ENCODE data around the gene KCNQ1. TPM values are rescaled to one million over a fixed set of nuclear protein-coding genes. Genes with fewer than 3 reads are reported as not detected.
A peak's percentile ranks its signal among the peaks of the same experiment; 100 is the strongest.

Gene KCNQ1
- total and polyA plus RNA-seq, 2 donors, result 6.3 to 9.1 TPM

DNA sequence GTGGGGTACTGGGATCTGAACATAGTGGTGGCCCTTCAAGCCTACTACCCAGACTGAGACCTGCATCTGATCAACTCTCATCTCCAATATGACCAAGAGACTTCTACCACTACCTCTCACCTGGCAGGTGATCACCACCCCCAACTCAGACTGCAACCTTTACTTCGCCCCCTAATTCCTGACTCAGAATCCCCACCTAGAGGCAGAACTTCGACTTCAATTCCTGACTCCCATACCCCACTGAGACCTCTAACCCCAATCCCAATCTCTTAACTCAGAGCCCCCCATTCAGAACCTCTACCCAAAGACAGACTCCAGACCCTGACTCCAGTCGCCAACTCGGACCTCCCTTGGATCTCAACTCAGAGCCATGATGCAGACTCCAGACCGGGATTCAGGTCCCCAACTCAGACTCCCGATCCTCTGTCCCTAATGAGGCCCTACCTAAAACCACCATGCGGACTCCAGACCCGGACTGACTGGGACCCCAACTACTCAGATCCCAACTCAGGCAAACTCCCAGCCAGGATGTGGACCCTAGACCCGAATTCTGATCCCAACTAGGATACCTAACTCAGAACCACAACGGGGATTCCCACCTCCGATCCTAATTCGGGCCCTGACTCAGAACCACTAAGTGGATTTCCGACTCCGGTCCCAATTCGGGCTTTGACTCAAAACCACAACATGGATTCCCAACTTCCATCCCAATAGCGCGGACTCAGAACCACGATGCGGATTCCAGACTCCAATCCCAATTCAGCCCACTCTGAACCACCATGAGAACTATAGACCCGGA is 253.8 kb downstream of the KCNQ1 start:
- WGBS, result 55% methylated on average over 20 of the region's 20 CpGs
- DNase-seq (ENCODE audit: extremely low spot score), result no peak
- Histone ChIP-seq H3K4me3 (ENCODE audit: low read depth, low read length) (peak overlapping the region; percentile 65), H3K27ac (ENCODE audit: low read depth) (no peak overlapping the region), H3K36me3 (ENCODE audit: insufficient read depth) (no peaks in the 10 kb centered on the region), H3K4me1 (ENCODE audit: insufficient read depth) (no peaks in the 10 kb centered on the region)

- peak overlapping the region; percentile 65 for H3K4me3 ChIP-seq (ENCODE audit: low read depth, low read length)
- 47% methylated on average over 31 of the region's 31 CpGs for WGBS
- no peaks in the 10 kb centered on the region for H3K36me3 ChIP-seq (ENCODE audit: insufficient read depth)
- no peak for DNase-seq (ENCODE audit: extremely low spot score)
- no peaks in the 10 kb centered on the region for H3K4me1 ChIP-seq (ENCODE audit: insufficient read depth)
- no peak overlapping the region for H3K27ac ChIP-seq (ENCODE audit: low read depth)
Observed at GRCh38 chr11:2699185-2699530, 254.3 kb downstream of the KCNQ1 start.

GRCh38 chr11:2699531-2700414 is 255.0 kb downstream of the KCNQ1 start, which contains the start of gene KCNQ1OT1:
Gene KCNQ1OT1 (minus strand): TSS chr11:2699994.
- Histone ChIP-seq H3K4me1 (ENCODE audit: insufficient read depth) (no peaks in the 10 kb centered on the region), H3K36me3 (ENCODE audit: insufficient read depth) (no peaks in the 10 kb centered on the region), H3K4me3 (ENCODE audit: low read depth, low read length) (peak within 1 kb of the TSS; percentile 65), H3K27ac (ENCODE audit: low read depth) (peak within 1 kb of the TSS; percentile 63)
- peak; percentile 89 for DNase-seq (ENCODE audit: extremely low spot score)
- WGBS, result 47% methylated on average over 98 of the region's 98 CpGs

DNA sequence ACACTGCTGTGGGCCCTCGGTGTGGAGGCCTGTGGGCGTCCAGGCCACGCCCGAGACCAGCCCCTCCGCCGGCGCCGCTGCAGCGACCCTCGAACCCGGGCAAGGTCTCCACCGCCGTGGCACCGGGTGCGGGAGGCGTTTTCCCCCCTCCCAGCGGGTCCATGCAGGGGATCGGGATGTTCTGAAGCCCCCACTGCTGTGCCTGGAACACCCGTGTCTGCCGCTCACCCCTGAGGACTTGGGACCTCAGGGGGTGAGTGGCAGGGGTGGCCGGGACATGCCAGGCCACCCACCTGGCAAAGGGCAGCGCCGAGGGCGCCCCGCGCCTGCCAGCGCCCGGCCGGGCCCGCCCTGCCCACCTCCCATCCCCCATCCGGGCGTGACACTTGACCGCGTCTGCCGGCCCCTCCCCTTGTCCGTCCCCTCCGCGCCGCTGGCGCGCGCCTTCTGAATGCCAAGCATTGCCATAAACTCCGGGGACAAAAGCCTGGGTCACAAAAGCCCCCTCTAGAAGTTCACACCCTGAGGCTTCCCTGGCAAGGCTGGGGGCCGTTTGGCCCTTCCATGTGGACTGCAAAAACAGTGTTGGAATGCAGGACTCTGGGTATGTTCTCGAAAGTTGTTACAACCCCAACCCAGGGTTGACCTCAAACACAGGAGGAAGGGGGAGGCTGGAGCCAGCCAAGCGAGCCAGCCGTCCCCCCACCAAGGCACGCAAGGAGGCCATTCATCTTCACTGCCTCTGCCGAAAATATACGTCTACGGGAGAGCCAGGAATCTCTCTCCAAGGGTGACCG is 255.8 kb downstream of the KCNQ1 start:
- Histone ChIP-seq H3K4me3 (ENCODE audit: low read depth, low read length) (peak overlapping the region; percentile 48), H3K36me3 (ENCODE audit: insufficient read depth) (no peaks in the 10 kb centered on the region), H3K4me1 (ENCODE audit: insufficient read depth) (no peaks in the 10 kb centered on the region), H3K27ac (ENCODE audit: low read depth) (peak overlapping the region; percentile 63)
- DNase-seq (ENCODE audit: extremely low spot score), result no peak
- WGBS, result 57% methylated on average over 52 of the region's 52 CpGs

DNA sequence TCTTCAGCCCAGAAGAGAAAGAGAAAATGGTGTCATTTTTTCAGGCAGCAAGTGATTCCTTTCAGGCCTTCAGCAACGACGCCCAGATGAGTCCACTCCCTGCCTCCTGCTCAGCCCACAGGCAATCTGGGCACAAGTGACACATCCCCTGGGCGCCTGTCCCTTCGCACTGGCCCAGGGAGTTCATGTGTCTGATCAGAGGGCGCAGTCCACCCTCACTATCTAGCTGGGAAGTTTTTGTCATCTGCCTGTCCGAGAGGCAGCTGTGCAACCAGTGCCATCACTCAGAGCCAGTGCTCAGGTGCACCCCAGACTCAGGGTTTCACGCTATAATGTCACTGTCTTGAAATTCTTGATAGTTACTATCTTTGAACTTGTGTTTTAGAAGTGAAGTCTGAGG is 256.4 kb downstream of the KCNQ1 start:
- no peak overlapping the region for H3K4me3 ChIP-seq (ENCODE audit: low read depth, low read length)
- H3K36me3 ChIP-seq (ENCODE audit: insufficient read depth), result no peaks in the 10 kb centered on the region
- no peaks in the 10 kb centered on the region for H3K4me1 ChIP-seq (ENCODE audit: insufficient read depth)
- DNase-seq (ENCODE audit: extremely low spot score), result no peak
- H3K27ac ChIP-seq (ENCODE audit: low read depth), result no peak overlapping the region
- WGBS, result 84% methylated on average over 7 of the region's 7 CpGs

DNA sequence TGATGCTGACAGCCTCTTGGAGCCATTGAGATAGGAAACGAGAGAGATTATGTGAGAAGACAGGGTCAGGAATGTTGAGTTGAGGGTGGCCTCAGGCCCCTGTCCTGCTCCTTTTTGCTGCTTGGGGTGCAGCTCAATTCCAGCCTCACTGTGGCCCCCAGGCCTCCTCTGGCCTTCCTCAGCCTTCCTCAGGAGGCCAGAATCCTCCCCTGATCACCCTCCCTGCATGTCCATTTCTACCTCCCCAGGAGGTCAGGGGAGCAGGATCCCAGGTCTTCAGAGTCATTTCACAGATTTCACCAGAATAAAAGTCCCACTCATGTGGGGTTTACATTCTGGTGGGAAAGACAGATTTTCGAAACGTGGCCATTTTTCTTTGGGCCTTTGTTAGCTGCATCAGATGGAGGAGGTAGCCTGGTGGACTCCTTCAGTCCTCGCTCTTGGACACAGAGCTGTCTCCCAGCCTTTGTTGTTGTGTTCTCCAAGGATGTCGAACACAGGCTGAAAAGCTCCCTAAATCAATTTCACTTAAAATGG is 257.2 kb downstream of the KCNQ1 start:
- H3K27ac ChIP-seq (ENCODE audit: low read depth), result no peak overlapping the region
- H3K4me3 ChIP-seq (ENCODE audit: low read depth, low read length), result no peak overlapping the region
- DNase-seq (ENCODE audit: extremely low spot score), result no peak
- H3K4me1 ChIP-seq (ENCODE audit: insufficient read depth), result no peaks in the 10 kb centered on the region
- H3K36me3 ChIP-seq (ENCODE audit: insufficient read depth), result no peaks in the 10 kb centered on the region
- 93% methylated on average over 5 of the region's 5 CpGs for WGBS

- WGBS, result 85% methylated on average over 17 of the region's 17 CpGs
- no peak for DNase-seq (ENCODE audit: extremely low spot score)
- H3K4me1 ChIP-seq (ENCODE audit: insufficient read depth), result no peaks in the 10 kb centered on the region
- H3K4me3 ChIP-seq (ENCODE audit: low read depth, low read length), result no peak overlapping the region
- no peak overlapping the region for H3K27ac ChIP-seq (ENCODE audit: low read depth)
- H3K36me3 ChIP-seq (ENCODE audit: insufficient read depth), result no peaks in the 10 kb centered on the region
Observed at GRCh38 chr11:2702771-2703362, 258.1 kb downstream of the KCNQ1 start.

DNA sequence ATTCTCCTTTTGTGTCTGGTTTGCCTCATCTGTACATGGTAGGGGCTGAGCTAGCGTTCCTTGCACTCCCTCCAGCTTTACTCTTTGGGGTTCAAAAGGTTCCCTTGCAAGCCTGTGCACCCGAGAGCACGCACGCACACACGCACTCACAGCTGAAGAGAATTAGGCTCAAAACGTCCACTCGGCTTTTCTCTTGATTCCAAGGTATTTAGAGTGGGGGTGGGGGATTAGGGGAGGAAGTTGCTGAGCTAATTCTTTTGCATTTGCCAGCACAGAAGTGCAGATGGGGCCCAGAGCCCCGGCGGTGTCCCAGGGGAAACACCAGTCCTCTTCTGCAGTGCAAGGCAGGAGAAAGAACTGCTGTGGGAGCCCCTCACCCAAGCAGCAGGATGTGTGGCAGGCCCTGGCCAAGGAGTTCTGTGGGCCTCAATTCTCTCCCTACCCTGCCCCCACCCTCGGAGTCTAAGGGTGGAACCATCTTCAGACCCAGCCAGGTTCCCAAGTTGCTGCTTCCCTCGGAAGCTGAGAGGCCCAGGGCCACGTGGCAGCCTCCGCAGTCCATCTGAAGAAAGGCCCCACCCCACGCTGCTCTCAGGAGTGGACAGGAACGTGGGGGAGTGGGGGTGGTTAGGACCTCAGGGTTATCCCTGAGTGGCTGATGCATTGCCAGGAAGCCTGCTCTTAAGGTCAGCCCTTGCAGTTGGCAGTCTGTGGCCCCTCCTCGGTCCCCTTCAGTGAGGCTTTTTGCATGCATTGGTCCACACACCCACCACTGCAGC is 258.7 kb downstream of the KCNQ1 start:
- no peaks in the 10 kb centered on the region for H3K4me1 ChIP-seq (ENCODE audit: insufficient read depth)
- H3K4me3 ChIP-seq (ENCODE audit: low read depth, low read length), result no peak overlapping the region
- no peaks in the 10 kb centered on the region for H3K36me3 ChIP-seq (ENCODE audit: insufficient read depth)
- WGBS, result 47% methylated on average over 16 of the region's 16 CpGs
- DNase-seq (ENCODE audit: extremely low spot score), result no peak
- no peak overlapping the region for H3K27ac ChIP-seq (ENCODE audit: low read depth)

DNA sequence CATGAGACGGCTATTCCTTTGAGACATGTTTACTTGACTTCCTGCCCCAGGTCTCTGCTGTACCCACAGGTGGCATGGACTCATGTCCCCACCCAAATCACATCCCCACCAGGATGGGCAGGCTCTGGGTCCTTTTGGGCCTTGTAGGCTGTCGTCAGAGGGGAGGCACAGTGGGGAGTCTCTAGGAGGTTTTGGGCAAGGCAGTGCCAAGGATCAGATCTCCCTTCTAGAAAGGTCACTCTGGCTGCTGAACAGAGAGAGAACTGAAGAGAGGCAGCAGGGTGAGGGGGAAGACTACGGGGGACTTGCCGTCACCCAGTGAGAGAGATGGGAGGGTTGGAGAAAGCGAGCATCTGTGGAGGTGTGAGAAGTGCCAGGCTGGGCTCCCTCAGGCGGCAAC is 259.5 kb downstream of the KCNQ1 start:
- no peaks in the 10 kb centered on the region for H3K36me3 ChIP-seq (ENCODE audit: insufficient read depth)
- no peak overlapping the region for H3K27ac ChIP-seq (ENCODE audit: low read depth)
- H3K4me1 ChIP-seq (ENCODE audit: insufficient read depth), result no peaks in the 10 kb centered on the region
- 97% methylated on average over 6 of the region's 6 CpGs for WGBS
- DNase-seq (ENCODE audit: extremely low spot score), result no peak
- H3K4me3 ChIP-seq (ENCODE audit: low read depth, low read length), result no peak overlapping the region

DNA sequence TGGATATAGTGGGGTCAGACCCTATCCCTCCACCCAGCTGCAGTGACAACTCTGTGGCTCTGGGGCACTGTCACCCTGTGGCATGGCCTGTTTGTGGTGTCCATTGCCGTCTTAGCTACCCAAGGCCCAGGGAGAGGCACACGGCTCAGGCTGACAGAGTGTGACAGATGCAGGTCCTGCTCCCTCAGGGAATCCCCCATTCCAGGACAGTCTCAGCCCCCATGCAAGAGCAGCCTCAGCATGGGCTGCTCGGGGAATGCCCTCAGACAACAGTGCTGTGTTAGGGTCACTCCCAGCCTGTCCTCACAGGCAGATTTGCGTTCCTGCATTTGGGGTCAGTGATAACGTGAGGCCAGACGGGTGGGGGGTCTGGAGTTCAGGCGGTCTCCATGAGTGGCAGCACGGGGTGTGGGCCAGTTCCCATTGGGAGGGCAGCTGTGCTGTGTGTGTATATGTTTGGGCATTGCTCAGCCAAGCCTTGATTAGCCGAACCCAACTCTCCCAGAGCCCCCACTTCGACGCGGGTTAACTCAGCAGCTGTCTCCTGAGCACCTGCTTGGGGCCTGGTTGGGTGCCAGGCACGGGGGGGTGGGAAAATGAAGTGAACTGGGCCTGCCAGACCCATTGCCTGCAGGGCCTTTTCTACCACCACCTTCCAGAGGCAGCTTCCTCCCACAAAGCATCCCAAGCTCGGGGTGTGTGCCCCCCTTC is 260.2 kb downstream of the KCNQ1 start:
- DNase-seq (ENCODE audit: extremely low spot score), result no peak

GRCh38 chr11:2706321-2706720 is 261.5 kb downstream of the KCNQ1 start:
- Histone ChIP-seq H3K36me3 (ENCODE audit: insufficient read depth) (no peaks in the 10 kb centered on the region), H3K27ac (ENCODE audit: low read depth) (no peak overlapping the region), H3K4me3 (ENCODE audit: low read depth, low read length) (no peak overlapping the region), H3K4me1 (ENCODE audit: insufficient read depth) (no peaks in the 10 kb centered on the region)
- no peak for DNase-seq (ENCODE audit: extremely low spot score)
- WGBS, result 97% methylated on average over 1 of the region's 1 CpG

More for the DNA sequence above, 260.2 kb downstream of the KCNQ1 start:
- H3K36me3 ChIP-seq (ENCODE audit: insufficient read depth), result no peaks in the 10 kb centered on the region
- H3K4me3 ChIP-seq (ENCODE audit: low read depth, low read length), result no peak overlapping the region
- WGBS, result 85% methylated on average over 14 of the region's 14 CpGs
- H3K4me1 ChIP-seq (ENCODE audit: insufficient read depth), result no peaks in the 10 kb centered on the region
- no peak overlapping the region for H3K27ac ChIP-seq (ENCODE audit: low read depth)

DNA sequence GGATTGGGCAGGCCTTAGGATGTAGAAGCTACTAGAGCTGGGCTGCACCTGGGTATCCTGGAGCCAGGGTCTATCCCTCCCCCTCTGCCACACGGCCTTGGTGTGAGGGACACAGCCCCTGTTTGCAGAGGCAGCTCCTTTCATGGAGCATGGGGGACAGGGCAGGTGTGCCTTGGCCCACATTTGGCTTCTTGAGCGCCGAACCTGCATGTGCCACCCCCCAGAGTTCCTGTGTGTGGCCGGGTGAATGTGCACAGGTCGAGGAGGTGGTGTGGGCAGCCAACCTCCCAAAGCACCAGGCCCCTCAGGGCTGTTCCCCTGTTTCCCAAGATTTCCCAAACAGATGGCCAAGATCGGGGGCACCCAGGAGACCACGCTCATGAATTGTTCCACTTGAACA is 262.9 kb downstream of the KCNQ1 start:
- Histone ChIP-seq H3K27ac (ENCODE audit: low read depth) (no peak overlapping the region), H3K36me3 (ENCODE audit: insufficient read depth) (no peaks in the 10 kb centered on the region), H3K4me3 (ENCODE audit: low read depth, low read length) (no peak overlapping the region), H3K4me1 (ENCODE audit: insufficient read depth) (no peaks in the 10 kb centered on the region)
- DNase-seq (ENCODE audit: extremely low spot score), result no peak
- 93% methylated on average over 7 of the region's 7 CpGs for WGBS

Data from urinary bladder (tissue), 4 donors.